A549 (cell line): ENCODE measurements around the gene ZNF469. TPM values are rescaled to one million over a fixed set of nuclear protein-coding genes. Genes with fewer than 3 reads are reported as not detected.

Experiments used
- ATAC-seq, 2 experiments: fragments of 200-7000 bp in 1 of 2; fragments of >200 bp in 1 of 2; cut with Nextera tagmentation in 1 of 2; cut with Tn5 transposase in 1 of 2; 3 replicates each; pipeline versions ENCODE4 v1.8.0 to v1.9.1; 2018 to 2020; ENCODE audit warnings: mild to moderate bottlenecking in 1 of 2, moderate library complexity in 1 of 2
- CTCF ChIA-PET: fragments of 300-600 bp; sonication (Branson Sonifier 250); formaldehyde crosslinking; extraction: SDS; loops from one replicate; lab custom pipeline; 2021; ENCODE audit warnings: antibody characterized with exemption, inconsistent platforms; lab: Yijun Ruan, JAX
- POLR2A ChIA-PET: fragments of 350-600 bp; formaldehyde crosslinking; extraction: SDS; loops from one replicate; lab custom pipeline; 2021; ENCODE audit warnings: antibody characterized with exemption, inconsistent platforms; lab: Yijun Ruan, JAX
- DNase-seq, 2 experiments: peaks; one replicate each; pipeline versions ENCODE4 v3.0.0 to v3.0.0-alpha.2; 2011 to 2016; ENCODE audit warnings: low read depth in 1 of 2, low spot score in 1 of 2
- FAIRE-seq: peaks from 2 replicates; lab custom pipeline; 2011; peaks lifted over from hg19 to GRCh38; lab: Jason Lieb, UNC
- H3K27ac ChIP-seq, 2 experiments: fragments of >200 bp; sonication (Bioruptor Twin); formaldehyde crosslinking; 3 replicates each; pipeline ENCODE4 v1.5.1; 2016 to 2017
- H3K4me1 ChIP-seq: fragments of >200 bp; sonication (Bioruptor Twin); formaldehyde crosslinking; 3 replicates; pipeline ENCODE4 v1.6.1; 2016
- H3K4me2 ChIP-seq: fragments of >200 bp; sonication (Bioruptor Twin); formaldehyde crosslinking; 3 replicates; pipeline ENCODE4 v1.6.1; 2016
- H3K4me3 ChIP-seq: fragments of >200 bp; sonication (Bioruptor Twin); formaldehyde crosslinking; 3 replicates; pipeline ENCODE4 v1.5.1; 2016
- H3K9me3 ChIP-seq: fragments of >200 bp; sonication (Bioruptor Twin); formaldehyde crosslinking; 3 replicates; pipeline ENCODE4 v1.6.1; 2016
- CHD2 ChIP-seq: fragments of 150-350 bp; IDR thresholded peaks from 2 replicates; pipeline ENCODE4 v1.6.1; 2014; ENCODE audit warnings: low read length; ENCODE audit not compliant: partially characterized antibody
- EHMT2 ChIP-seq: fragments of 200-600 bp; sonication (generic); IDR thresholded peaks from 2 replicates; pipeline ENCODE4 v1.6.1; 2016; ENCODE audit warnings: antibody characterized with exemption, low read depth, mild to moderate bottlenecking, moderate library complexity
- FOSB ChIP-seq: fragments of 250-450 bp; sonication (Bioruptor Pico); IDR thresholded peaks from 2 replicates; pipeline ENCODE4 v1.5.0; 2020; ENCODE audit warnings: mild to moderate bottlenecking, moderate library complexity
- HDAC2 ChIP-seq: fragments of 200-600 bp; sonication (generic); IDR thresholded peaks from 2 replicates; pipeline ENCODE4 v1.6.1; 2016
- HOXA7 ChIP-seq: fragments of 250-450 bp; sonication (Bioruptor Pico); IDR thresholded peaks from 2 replicates; pipeline ENCODE4 v1.5.0; 2020; ENCODE audit warnings: mild to moderate bottlenecking, moderate library complexity
- HOXB5 ChIP-seq: fragments of 250-450 bp; sonication (Bioruptor Pico); IDR thresholded peaks from 2 replicates; pipeline ENCODE4 v1.5.0; 2020; ENCODE audit warnings: mild to moderate bottlenecking, moderate library complexity
- JUN ChIP-seq, 2 experiments: fragments of >200 bp; sonication (Bioruptor Twin); formaldehyde crosslinking; IDR thresholded peaks; 2 replicates in 1 of 2; 3 replicates in 1 of 2; pipeline ENCODE4 v1.6.1; 2016 to 2017
- JUNB ChIP-seq: fragments of >200 bp; sonication (Bioruptor Twin); formaldehyde crosslinking; IDR thresholded peaks from 2 replicates; pipeline ENCODE4 v1.6.1; 2016
- KDM5A ChIP-seq: fragments of 200-600 bp; sonication (generic); IDR thresholded peaks from 2 replicates; pipeline ENCODE4 v1.6.1; 2016; ENCODE audit warnings: antibody characterized with exemption, mild to moderate bottlenecking
- MAFK ChIP-seq: fragments of 450-650 bp; IDR thresholded peaks from 2 replicates; pipeline ENCODE4 v1.6.1; 2014; ENCODE audit not compliant: partially characterized antibody
- MAX ChIP-seq: IDR thresholded peaks from 2 replicates; pipeline ENCODE4 v1.6.1; 2012
- MAZ ChIP-seq: fragments of 150-350 bp; IDR thresholded peaks from 2 replicates; pipeline ENCODE4 v1.6.1; 2014; ENCODE audit warnings: antibody characterized with exemption, low read depth, low read length, borderline replicate concordance
- MYC ChIP-seq: IDR thresholded peaks from 2 replicates; pipeline ENCODE4 v1.6.1; 2012; ENCODE audit warnings: mild to moderate bottlenecking, inconsistent platforms, low read length, improper control_type of control experiment, borderline replicate concordance
- POLR2A ChIP-seq: IDR thresholded peaks from 2 replicates; pipeline ENCODE4 v1.6.1; 2012; ENCODE audit warnings: mild to moderate bottlenecking, low read length
- POLR2AphosphoS2 ChIP-seq: conservative IDR thresholded peaks from 2 replicates; pipeline ENCODE4 v1.6.1; 2012; ENCODE audit warnings: low read length, improper control_type of control experiment, inconsistent platforms
- REST ChIP-seq: fragments of 200-600 bp; sonication (generic); IDR thresholded peaks from 2 replicates; pipeline ENCODE4 v1.6.1; 2016; ENCODE audit warnings: antibody characterized with exemption, mild to moderate bottlenecking, moderate library complexity
- SREBF2 ChIP-seq: fragments of 450-650 bp; IDR thresholded peaks from 2 replicates; pipeline ENCODE4 v1.6.1; 2014; ENCODE audit warnings: mild to moderate bottlenecking, moderate library complexity
- ZC3H11A ChIP-seq: fragments of 450-650 bp; IDR thresholded peaks from 2 replicates; pipeline ENCODE4 v1.6.1; 2014; ENCODE audit warnings: antibody characterized with exemption, mild to moderate bottlenecking
- ZFP36 ChIP-seq: fragments of 450-650 bp; IDR thresholded peaks from 2 replicates; pipeline ENCODE4 v1.6.1; 2014; ENCODE audit warnings: borderline replicate concordance; ENCODE audit not compliant: partially characterized antibody
- ZNF302 ChIP-seq: fragments of 250-450 bp; sonication (Bioruptor Pico); IDR thresholded peaks from 2 replicates; pipeline ENCODE4 v1.9.0; 2021; ENCODE audit warnings: inconsistent platforms, mild to moderate bottlenecking, moderate library complexity
- ZSCAN20 ChIP-seq: fragments of 250-450 bp; sonication (Bioruptor Pico); IDR thresholded peaks from 2 replicates; pipeline ENCODE4 v1.8.0; 2022; ENCODE audit warnings: mild to moderate bottlenecking, moderate library complexity
- WGBS: methylation state at CpG from one replicate; pipeline ENCODE4 v1.1.6; 2017; ENCODE audit errors: missing lambda C conversion rate; 5-methylcytosine and 5-hydroxymethylcytosine counted together
- polyA plus RNA-seq, 4 experiments: library from polyadenylated mRNA; depleted of rRNA in 3 of 4; stranded (reverse); fragments of >200 nt; fragmentation: RNase III in 1 of 4; extraction: RNeasy Plus Mini Kit Qiagen cat#74134 plus additional on column Dnase treatment in 1 of 4; gene quantifications; 2 replicates in 3 of 4; 3 replicates in 1 of 4; pipeline ENCODE4 v1.2.3, GENCODE V29; 2011 to 2017
- TF ChIP-seq, protein P1 (sequence below): IDR thresholded peaks from 2 replicates; pipeline ENCODE4 v1.6.1; 2012; ENCODE audit warnings: low read depth, borderline replicate concordance
- TF ChIP-seq, protein P2 (sequence below): fragments of >200 bp; sonication (Bioruptor Twin); formaldehyde crosslinking; IDR thresholded peaks from 3 replicates; pipeline ENCODE4 v1.5.1; 2016
- TF ChIP-seq, protein P3 (sequence below): fragments of >200 bp; sonication (Bioruptor Twin); formaldehyde crosslinking; IDR thresholded peaks from 2 replicates; pipeline ENCODE4 v1.6.1; 2016

Gene ZNF469
- polyA plus RNA-seq, 2 of the 4 experiments (the other 2 are of a cell fraction), result 0.47 to 4.4 TPM

GRCh38 chr16:88366032-88366703 lies 16.6 kb upstream of the ZNF469 start (continued):
- TF ChIP-seq, protein P1, sequence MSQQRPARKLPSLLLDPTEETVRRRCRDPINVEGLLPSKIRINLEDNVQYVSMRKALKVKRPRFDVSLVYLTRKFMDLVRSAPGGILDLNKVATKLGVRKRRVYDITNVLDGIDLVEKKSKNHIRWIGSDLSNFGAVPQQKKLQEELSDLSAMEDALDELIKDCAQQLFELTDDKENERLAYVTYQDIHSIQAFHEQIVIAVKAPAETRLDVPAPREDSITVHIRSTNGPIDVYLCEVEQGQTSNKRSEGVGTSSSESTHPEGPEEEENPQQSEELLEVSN, result no peak
- TF ChIP-seq HOXA7 (CRISPR knock-in tag) (no peak), JUN (IDR thresholded peaks at IDR 0.05) (no peak), HDAC2 (no peak)

GRCh38 chr16:88366704-88367047 lies 16.1 kb upstream of the ZNF469 start:
- ChIA-PET POLR2A (no interaction called here), CTCF (interaction anchor here (1.0 kb wide), 1 partner anchor 10 kb away, joined by 3 read pairs; no protein-coding TSS in a partner anchor)
- TF ChIP-seq HOXA7 (CRISPR knock-in tag) (no peak), REST (no peak), KDM5A (no peak), JUN (IDR thresholded peaks at IDR 0.05) (no peak), ZNF302 (CRISPR knock-in tag) (no peak), MAFK (no peak)
- TF ChIP-seq, protein P2, sequence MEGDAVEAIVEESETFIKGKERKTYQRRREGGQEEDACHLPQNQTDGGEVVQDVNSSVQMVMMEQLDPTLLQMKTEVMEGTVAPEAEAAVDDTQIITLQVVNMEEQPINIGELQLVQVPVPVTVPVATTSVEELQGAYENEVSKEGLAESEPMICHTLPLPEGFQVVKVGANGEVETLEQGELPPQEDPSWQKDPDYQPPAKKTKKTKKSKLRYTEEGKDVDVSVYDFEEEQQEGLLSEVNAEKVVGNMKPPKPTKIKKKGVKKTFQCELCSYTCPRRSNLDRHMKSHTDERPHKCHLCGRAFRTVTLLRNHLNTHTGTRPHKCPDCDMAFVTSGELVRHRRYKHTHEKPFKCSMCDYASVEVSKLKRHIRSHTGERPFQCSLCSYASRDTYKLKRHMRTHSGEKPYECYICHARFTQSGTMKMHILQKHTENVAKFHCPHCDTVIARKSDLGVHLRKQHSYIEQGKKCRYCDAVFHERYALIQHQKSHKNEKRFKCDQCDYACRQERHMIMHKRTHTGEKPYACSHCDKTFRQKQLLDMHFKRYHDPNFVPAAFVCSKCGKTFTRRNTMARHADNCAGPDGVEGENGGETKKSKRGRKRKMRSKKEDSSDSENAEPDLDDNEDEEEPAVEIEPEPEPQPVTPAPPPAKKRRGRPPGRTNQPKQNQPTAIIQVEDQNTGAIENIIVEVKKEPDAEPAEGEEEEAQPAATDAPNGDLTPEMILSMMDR, result no peak
- TF ChIP-seq, protein P3, sequence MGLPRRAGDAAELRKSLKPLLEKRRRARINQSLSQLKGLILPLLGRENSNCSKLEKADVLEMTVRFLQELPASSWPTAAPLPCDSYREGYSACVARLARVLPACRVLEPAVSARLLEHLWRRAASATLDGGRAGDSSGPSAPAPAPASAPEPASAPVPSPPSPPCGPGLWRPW, result no peak
- 93% methylated on average over 4 of the region's 4 CpGs for WGBS
- H3K4me1 ChIP-seq, result no peaks in the 10 kb centered on the region
- peaks cover 20% of the 10 kb centered on the region; the same call in 2 of the 3 replicates for H3K9me3 ChIP-seq
- DNase-seq, result no peak
- H3K4me2 ChIP-seq, result no peak overlapping the region
- H3K4me3 ChIP-seq, result no peak overlapping the region
- no peak for FAIRE-seq
- no peak for ATAC-seq
- no peak overlapping the region for H3K27ac ChIP-seq

DNA sequence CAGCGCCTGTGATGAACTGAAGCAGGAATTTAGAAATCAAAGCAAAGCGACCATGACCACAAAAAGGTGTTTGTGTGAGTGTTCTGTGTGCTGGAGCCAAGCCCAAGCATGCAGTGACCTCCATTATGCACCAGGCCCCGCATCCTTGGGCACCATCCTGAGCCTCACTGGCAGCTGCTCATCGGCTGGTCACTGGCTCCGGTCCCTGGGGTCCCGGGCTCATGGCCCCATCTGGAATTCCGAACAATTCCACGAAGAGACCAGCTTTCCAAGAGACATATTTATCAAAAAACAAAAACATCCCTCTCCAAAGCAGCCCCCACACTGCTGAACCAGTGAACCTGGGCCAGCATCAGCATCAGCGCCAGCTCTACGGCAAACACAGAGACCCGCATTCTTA lies 15.2 kb upstream of the ZNF469 start:
- TF ChIP-seq MAZ (no peak), MAFK (no peak), ZC3H11A (no peak), JUNB (no peak), ZFP36 (no peak), EHMT2 (no peak), POLR2A (no peak), CHD2 (no peak), MYC (no peak), FOSB (no peak), MAX (no peak), SREBF2 (no peak), HOXB5 (CRISPR knock-in tag) (no peak), ZNF302 (CRISPR knock-in tag) (no peak), ZSCAN20 (CRISPR knock-in tag) (no peak), POLR2AphosphoS2 (no peak)
- TF ChIP-seq, protein P2, result no peak
- TF ChIP-seq, protein P3, result no peak
- WGBS, result 89% methylated on average over 11 of the region's 11 CpGs
- ChIA-PET CTCF (interaction anchor here (1.0 kb wide), 1 partner anchor 10 kb away, joined by 3 read pairs; no protein-coding TSS in a partner anchor), POLR2A (no interaction called here)
- ATAC-seq, result no peak
- no peak for DNase-seq
- H3K4me2 ChIP-seq, result no peak overlapping the region
- H3K27ac ChIP-seq, result no peak overlapping the region
- no peaks in the 10 kb centered on the region for H3K4me1 ChIP-seq
- H3K9me3 ChIP-seq, result peaks cover 17% of the 10 kb centered on the region; the same call in 1 of the 3 replicates
- FAIRE-seq, result no peak
- no peak overlapping the region for H3K4me3 ChIP-seq
